AG08396 (cell line): ENCODE data around the gene TFE3.
A peak's percentile ranks its signal among the peaks of the same experiment; 100 is the strongest.

Experiments used
- DNase-seq: peaks from one replicate; pipeline ENCODE4 v3.0.0; 2012; ENCODE audit warnings: low spot score, mixed read lengths

Gene TFE3

GRCh38 chrX:49061490-49061889 is 18.3 kb upstream of the TFE3 start:
- no peak for DNase-seq

- no peak for DNase-seq
These were observed 17.8 kb upstream of the TFE3 start for GRCh38 chrX:49060914-49061313.

- DNase-seq, result no peak
These were observed 16.5 kb upstream of the TFE3 start for GRCh38 chrX:49059681-49060085.

GRCh38 chrX:49059201-49059600 is 16.0 kb upstream of the TFE3 start:
- no peak for DNase-seq

GRCh38 chrX:49058794-49059193 is 15.6 kb upstream of the TFE3 start, which contains the start of gene CCDC120:
CCDC120 (plus strand) TSS chrX:49058999; CDS start chrX:49062042, 3,043 bp downstream.
- no peak for DNase-seq

GRCh38 chrX:49054073-49054762 is 11.1 kb upstream of the TFE3 start:
- DNase-seq, result no peak

GRCh38 chrX:49053223-49054072 is 10.3 kb upstream of the TFE3 start:
- DNase-seq, result peak; percentile 57

- no peak for DNase-seq
These were observed 777 bp upstream of the TFE3 start for GRCh38 chrX:49043987-49044281.

- no peak for DNase-seq
These were observed 457 bp downstream of the TFE3 start for GRCh38 chrX:49042581-49043219.

- no peak for DNase-seq
These were observed 1.2 kb downstream of the TFE3 start for GRCh38 chrX:49041744-49042580.

GRCh38 chrX:49040376-49040955 is 2.7 kb downstream of the TFE3 start:
- no peak for DNase-seq

GRCh38 chrX:49039598-49040375 is 3.4 kb downstream of the TFE3 start:
- DNase-seq, result peak; percentile 79

- no peak for DNase-seq
These were observed 5.2 kb downstream of the TFE3 start for GRCh38 chrX:49037883-49038475.

- no peak for DNase-seq
These were observed 12.9 kb downstream of the TFE3 start for GRCh38 chrX:49030283-49030682.

GRCh38 chrX:49029876-49030275 is 13.3 kb downstream of the TFE3 start:
- DNase-seq, result peak; percentile 8

- DNase-seq, result no peak
These were observed 23.4 kb downstream of the TFE3 start for GRCh38 chrX:49019599-49020249.

- DNase-seq, result no peak
These were observed 24.1 kb downstream of the TFE3 start for GRCh38 chrX:49019050-49019449.

GRCh38 chrX:49003696-49004095 is 39.5 kb downstream of the TFE3 start:
- DNase-seq, result no peak

- DNase-seq, result peak; percentile 88
These were observed 40.8 kb downstream of the TFE3 start, which contains the start of gene GRIPAP1 for GRCh38 chrX:49002091-49002935. GRIPAP1 (minus strand) TSS chrX:49002264; CDS start chrX:49002229, 35 bp downstream.
